SK-N-SH treated with all-trans-retinoic acid at 6 μM for 48 hours (cell line): Measurements from ENCODE around the gene CDH5.

Experiments
- ARNTL ChIP-seq: fragments of 450-650 bp; formaldehyde crosslinking; IDR thresholded peaks from 2 replicates; pipeline ENCODE4 v1.5.0; 2020; ENCODE audit warnings: low read depth, mild to moderate bottlenecking, moderate library complexity, borderline replicate concordance
- ESRRG ChIP-seq: fragments of 250-450 bp; sonication (Bioruptor Pico); IDR thresholded peaks from 2 replicates; pipeline ENCODE4 v1.6.1; 2021; ENCODE audit warnings: mild to moderate bottlenecking
- PPARA ChIP-seq: fragments of 250-450 bp; sonication (Bioruptor Pico); IDR thresholded peaks from 2 replicates; pipeline ENCODE4 v1.5.0; 2020; ENCODE audit warnings: mild to moderate bottlenecking, borderline replicate concordance
- SNAI2 ChIP-seq: fragments of 250-450 bp; sonication (Bioruptor Pico); IDR thresholded peaks from 2 replicates; pipeline ENCODE4 v1.5.0; 2020; ENCODE audit warnings: mild to moderate bottlenecking, moderate library complexity
- TCF4 ChIP-seq: fragments of 250-450 bp; sonication (Bioruptor Pico); IDR thresholded peaks from 2 replicates; pipeline ENCODE4 v1.8.0; 2021; ENCODE audit warnings: mild to moderate bottlenecking, moderate library complexity, borderline replicate concordance
- ZFP3 ChIP-seq: fragments of 250-450 bp; sonication (Bioruptor Pico); IDR thresholded peaks from 2 replicates; pipeline ENCODE4 v1.5.0; 2020; ENCODE audit warnings: mild to moderate bottlenecking, moderate library complexity
- ZFP30 ChIP-seq: fragments of 450-650 bp; formaldehyde crosslinking; IDR thresholded peaks from 2 replicates; pipeline ENCODE4 v1.5.0; 2022; ENCODE audit warnings: mild to moderate bottlenecking, moderate library complexity
- ZNF565 ChIP-seq: fragments of 450-650 bp; formaldehyde crosslinking; conservative IDR thresholded peaks from 2 replicates; pipeline ENCODE4 v1.5.0; 2020; ENCODE audit warnings: low read depth, mild to moderate bottlenecking, moderate library complexity
- TF ChIP-seq, protein P1 (sequence below): fragments of 250-450 bp; sonication (Bioruptor Pico); IDR thresholded peaks from 2 replicates; pipeline ENCODE4 v1.8.0; 2020; ENCODE audit warnings: mild to moderate bottlenecking, moderate library complexity, borderline replicate concordance
- TF ChIP-seq, protein P2 (sequence below): fragments of 250-450 bp; sonication (Bioruptor Pico); IDR thresholded peaks from 2 replicates; pipeline ENCODE4 v1.5.1; 2021; ENCODE audit warnings: mild to moderate bottlenecking, moderate library complexity

DNA sequence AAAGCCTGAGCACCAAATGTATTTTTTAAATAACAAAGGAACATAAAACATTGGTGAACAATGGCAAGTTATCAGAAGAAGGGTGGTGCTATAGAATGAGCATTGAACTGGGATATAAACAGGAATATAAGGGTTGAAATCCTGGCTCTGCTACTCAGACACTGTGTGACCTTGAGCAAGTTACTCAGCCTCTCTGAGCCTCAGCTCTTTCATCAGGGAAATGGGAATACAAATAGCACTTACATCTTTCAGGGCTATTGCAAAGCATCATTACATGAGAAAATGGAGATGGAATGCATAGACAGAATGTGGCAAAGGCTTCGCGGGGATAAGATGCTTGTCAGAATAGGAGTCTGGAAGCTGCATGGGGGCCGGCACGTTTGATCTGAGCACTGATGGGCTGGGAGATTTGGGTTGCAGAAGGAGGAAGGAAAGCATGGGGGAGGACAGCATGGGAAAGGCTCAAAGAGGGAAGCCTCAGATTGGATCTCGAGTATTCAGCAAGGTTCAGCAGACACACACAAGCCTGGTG lies 4.8 kb upstream of the CDH5 start:
- TF ChIP-seq ZFP3 (CRISPR knock-in tag) = no peak
- TF ChIP-seq, protein P1, sequence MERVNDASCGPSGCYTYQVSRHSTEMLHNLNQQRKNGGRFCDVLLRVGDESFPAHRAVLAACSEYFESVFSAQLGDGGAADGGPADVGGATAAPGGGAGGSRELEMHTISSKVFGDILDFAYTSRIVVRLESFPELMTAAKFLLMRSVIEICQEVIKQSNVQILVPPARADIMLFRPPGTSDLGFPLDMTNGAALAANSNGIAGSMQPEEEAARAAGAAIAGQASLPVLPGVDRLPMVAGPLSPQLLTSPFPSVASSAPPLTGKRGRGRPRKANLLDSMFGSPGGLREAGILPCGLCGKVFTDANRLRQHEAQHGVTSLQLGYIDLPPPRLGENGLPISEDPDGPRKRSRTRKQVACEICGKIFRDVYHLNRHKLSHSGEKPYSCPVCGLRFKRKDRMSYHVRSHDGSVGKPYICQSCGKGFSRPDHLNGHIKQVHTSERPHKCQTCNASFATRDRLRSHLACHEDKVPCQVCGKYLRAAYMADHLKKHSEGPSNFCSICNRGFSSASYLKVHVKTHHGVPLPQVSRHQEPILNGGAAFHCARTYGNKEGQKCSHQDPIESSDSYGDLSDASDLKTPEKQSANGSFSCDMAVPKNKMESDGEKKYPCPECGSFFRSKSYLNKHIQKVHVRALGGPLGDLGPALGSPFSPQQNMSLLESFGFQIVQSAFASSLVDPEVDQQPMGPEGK (CRISPR knock-in tag) = no peak
- TF ChIP-seq, protein P2, sequence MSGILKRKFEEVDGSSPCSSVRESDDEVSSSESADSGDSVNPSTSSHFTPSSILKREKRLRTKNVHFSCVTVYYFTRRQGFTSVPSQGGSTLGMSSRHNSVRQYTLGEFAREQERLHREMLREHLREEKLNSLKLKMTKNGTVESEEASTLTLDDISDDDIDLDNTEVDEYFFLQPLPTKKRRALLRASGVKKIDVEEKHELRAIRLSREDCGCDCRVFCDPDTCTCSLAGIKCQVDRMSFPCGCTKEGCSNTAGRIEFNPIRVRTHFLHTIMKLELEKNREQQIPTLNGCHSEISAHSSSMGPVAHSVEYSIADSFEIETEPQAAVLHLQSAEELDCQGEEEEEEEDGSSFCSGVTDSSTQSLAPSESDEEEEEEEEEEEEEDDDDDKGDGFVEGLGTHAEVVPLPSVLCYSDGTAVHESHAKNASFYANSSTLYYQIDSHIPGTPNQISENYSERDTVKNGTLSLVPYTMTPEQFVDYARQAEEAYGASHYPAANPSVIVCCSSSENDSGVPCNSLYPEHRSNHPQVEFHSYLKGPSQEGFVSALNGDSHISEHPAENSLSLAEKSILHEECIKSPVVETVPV (CRISPR knock-in tag) = no peak
- no peak for TF ChIP-seq ZFP30 (CRISPR knock-in tag)
- no peak for TF ChIP-seq ZNF565 (CRISPR knock-in tag)
- TF ChIP-seq ESRRG = no peak
- TF ChIP-seq SNAI2 (CRISPR knock-in tag) = no peak
- TF ChIP-seq ARNTL = no peak
- no peak for TF ChIP-seq PPARA
- no peak for TF ChIP-seq TCF4
